ENCODE data around the gene IER2. TPM values are rescaled to one million over a fixed set of nuclear protein-coding genes. Genes with fewer than 3 reads are reported as not detected.

IER2 gene
- total and polyA plus RNA-seq, 9 of the 15 experiments (the other 6 are each of a cell fraction or from before 2014, with no cell fraction given), result 4.5 to 205 (median 23.7) TPM

DNA sequence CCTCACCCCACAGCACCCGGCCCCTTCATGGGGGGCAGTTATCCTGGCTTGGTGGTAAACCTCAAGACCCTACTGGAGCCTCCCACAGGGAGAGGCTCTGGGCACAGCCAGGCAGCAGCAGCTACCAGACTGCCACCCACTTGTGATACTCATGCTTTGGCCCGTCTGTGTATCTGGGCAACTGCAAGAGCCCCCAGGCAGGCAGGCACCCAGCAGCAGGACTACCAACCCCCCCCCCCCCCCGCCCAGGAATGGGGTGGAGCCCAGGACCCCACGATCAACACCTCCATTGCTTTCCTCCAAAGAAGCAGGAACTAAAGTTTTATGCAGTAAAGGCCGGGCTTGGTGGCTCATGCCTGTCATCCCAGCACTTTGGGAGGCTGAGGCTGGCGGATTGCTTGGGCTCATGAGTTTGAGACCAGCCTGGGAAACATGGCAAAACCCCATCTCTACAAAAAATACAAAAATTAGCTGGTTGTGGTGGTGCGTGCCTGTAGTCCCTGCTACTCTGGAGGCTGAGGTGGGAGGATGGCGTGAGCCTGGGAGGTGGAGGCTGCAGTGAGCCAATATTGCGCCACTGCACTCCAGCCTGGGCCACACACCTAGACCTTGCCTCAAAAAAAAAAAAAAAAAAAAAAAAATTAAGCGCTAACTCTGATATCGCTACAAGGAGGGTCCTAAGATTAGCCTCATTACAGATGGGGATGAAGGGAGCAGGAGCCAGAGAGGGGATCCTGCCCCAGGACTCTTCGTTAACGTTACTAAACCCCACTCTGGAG lies 46.4 kb upstream of the IER2 start (continued):
- TF ChIP-seq, protein P1, sequence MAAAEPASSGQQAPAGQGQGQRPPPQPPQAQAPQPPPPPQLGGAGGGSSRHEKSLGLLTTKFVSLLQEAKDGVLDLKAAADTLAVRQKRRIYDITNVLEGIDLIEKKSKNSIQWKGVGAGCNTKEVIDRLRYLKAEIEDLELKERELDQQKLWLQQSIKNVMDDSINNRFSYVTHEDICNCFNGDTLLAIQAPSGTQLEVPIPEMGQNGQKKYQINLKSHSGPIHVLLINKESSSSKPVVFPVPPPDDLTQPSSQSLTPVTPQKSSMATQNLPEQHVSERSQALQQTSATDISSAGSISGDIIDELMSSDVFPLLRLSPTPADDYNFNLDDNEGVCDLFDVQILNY (CRISPR knock-in tag; IDR thresholded peaks at IDR 0.05), result no peak
- TF ChIP-seq RFX1 (IDR thresholded peaks at IDR 0.05) (no peak), ZNF23 (CRISPR knock-in tag; IDR thresholded peaks at IDR 0.05) (no peak), NFYB (IDR thresholded peaks at IDR 0.05; ENCODE audit: extremely low read depth, insufficient read length) (no peak), ZNF79 (CRISPR knock-in tag; IDR thresholded peaks at IDR 0.05; ENCODE audit: low read depth) (no peak), OTX1 (CRISPR knock-in tag; IDR thresholded peaks at IDR 0.05) (no peak), HLTF (IDR thresholded peaks at IDR 0.05) (no peak), FOXM1 (IDR thresholded peaks at IDR 0.05; ENCODE audit: low read depth) (no peak), FOXM1 (CRISPR knock-in tag; IDR thresholded peaks at IDR 0.05; ENCODE audit: low read depth) (no peak), SAP30 (IDR thresholded peaks at IDR 0.05; ENCODE audit: borderline replicate concordance, insufficient read depth, low read depth, low read length, poor library complexity, severe bottlenecking) (no peak), TRIM24 (IDR thresholded peaks at IDR 0.05) (0 out of 4 replicates have a peak, but pooled peaks of 1 of the 2 experiments have one; percentile 12), ZFPM2 (CRISPR knock-in tag; IDR thresholded peaks at IDR 0.05) (no peak), BACH1 (tag; IDR thresholded peaks at IDR 0.05) (no peak), CEBPB (tag; IDR thresholded peaks at IDR 0.05) (peak; percentile 82), RNF2 (IDR thresholded peaks at IDR 0.05) (no peak)
- TF ChIP-seq, protein P2, sequence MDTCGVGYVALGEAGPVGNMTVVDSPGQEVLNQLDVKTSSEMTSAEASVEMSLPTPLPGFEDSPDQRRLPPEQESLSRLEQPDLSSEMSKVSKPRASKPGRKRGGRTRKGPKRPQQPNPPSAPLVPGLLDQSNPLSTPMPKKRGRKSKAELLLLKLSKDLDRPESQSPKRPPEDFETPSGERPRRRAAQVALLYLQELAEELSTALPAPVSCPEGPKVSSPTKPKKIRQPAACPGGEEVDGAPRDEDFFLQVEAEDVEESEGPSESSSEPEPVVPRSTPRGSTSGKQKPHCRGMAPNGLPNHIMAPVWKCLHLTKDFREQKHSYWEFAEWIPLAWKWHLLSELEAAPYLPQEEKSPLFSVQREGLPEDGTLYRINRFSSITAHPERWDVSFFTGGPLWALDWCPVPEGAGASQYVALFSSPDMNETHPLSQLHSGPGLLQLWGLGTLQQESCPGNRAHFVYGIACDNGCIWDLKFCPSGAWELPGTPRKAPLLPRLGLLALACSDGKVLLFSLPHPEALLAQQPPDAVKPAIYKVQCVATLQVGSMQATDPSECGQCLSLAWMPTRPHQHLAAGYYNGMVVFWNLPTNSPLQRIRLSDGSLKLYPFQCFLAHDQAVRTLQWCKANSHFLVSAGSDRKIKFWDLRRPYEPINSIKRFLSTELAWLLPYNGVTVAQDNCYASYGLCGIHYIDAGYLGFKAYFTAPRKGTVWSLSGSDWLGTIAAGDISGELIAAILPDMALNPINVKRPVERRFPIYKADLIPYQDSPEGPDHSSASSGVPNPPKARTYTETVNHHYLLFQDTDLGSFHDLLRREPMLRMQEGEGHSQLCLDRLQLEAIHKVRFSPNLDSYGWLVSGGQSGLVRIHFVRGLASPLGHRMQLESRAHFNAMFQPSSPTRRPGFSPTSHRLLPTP (IDR thresholded peaks at IDR 0.05; ENCODE audit: borderline replicate concordance, extremely low read depth, insufficient read length), result no peak
- TF ChIP-seq, protein P3, sequence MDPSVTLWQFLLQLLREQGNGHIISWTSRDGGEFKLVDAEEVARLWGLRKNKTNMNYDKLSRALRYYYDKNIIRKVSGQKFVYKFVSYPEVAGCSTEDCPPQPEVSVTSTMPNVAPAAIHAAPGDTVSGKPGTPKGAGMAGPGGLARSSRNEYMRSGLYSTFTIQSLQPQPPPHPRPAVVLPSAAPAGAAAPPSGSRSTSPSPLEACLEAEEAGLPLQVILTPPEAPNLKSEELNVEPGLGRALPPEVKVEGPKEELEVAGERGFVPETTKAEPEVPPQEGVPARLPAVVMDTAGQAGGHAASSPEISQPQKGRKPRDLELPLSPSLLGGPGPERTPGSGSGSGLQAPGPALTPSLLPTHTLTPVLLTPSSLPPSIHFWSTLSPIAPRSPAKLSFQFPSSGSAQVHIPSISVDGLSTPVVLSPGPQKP (CRISPR knock-in tag; IDR thresholded peaks at IDR 0.05), result no peak
- TF ChIP-seq, protein P4, sequence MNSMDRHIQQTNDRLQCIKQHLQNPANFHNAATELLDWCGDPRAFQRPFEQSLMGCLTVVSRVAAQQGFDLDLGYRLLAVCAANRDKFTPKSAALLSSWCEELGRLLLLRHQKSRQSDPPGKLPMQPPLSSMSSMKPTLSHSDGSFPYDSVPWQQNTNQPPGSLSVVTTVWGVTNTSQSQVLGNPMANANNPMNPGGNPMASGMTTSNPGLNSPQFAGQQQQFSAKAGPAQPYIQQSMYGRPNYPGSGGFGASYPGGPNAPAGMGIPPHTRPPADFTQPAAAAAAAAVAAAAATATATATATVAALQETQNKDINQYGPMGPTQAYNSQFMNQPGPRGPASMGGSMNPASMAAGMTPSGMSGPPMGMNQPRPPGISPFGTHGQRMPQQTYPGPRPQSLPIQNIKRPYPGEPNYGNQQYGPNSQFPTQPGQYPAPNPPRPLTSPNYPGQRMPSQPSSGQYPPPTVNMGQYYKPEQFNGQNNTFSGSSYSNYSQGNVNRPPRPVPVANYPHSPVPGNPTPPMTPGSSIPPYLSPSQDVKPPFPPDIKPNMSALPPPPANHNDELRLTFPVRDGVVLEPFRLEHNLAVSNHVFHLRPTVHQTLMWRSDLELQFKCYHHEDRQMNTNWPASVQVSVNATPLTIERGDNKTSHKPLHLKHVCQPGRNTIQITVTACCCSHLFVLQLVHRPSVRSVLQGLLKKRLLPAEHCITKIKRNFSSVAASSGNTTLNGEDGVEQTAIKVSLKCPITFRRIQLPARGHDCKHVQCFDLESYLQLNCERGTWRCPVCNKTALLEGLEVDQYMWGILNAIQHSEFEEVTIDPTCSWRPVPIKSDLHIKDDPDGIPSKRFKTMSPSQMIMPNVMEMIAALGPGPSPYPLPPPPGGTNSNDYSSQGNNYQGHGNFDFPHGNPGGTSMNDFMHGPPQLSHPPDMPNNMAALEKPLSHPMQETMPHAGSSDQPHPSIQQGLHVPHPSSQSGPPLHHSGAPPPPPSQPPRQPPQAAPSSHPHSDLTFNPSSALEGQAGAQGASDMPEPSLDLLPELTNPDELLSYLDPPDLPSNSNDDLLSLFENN (IDR thresholded peaks at IDR 0.05; ENCODE audit: low read depth in 2 of 2, low read length in 2 of 2), result no peak
